SK-N-SH (cell line): ENCODE results near the gene RPS16.

Experiments used
- ELF1 ChIP-seq: IDR thresholded peaks from 2 replicates; pipeline ENCODE4 v1.4.0; 2012
- EP300 ChIP-seq, 2 experiments: IDR thresholded peaks; 2 replicates each; pipeline versions ENCODE4 v1.4.0 to v1.6.1; 2012; ENCODE audit warnings: borderline replicate concordance in 1 of 2, low read depth in 1 of 2, low read length in 1 of 2
- EZH2phosphoT487 ChIP-seq: fragments of 200-600 bp; sonication (generic); IDR thresholded peaks from 2 replicates; pipeline ENCODE4 v1.6.1; 2017; ENCODE audit warnings: low read depth, mixed run types, mild to moderate bottlenecking, antibody characterized with exemption, moderate library complexity, borderline replicate concordance
- RAD21 ChIP-seq: IDR thresholded peaks from 2 replicates; pipeline ENCODE4 v1.6.1; 2012; ENCODE audit warnings: mild to moderate bottlenecking, low read length
- RCOR1 ChIP-seq: fragments of 150-350 bp; IDR thresholded peaks from 2 replicates; pipeline ENCODE4 v1.6.1; 2017; ENCODE audit warnings: antibody characterized with exemption, low read length
- SIN3A ChIP-seq: IDR thresholded peaks from 2 replicates; pipeline ENCODE4 v1.6.1; 2012; ENCODE audit warnings: low read depth, mild to moderate bottlenecking, low read length, moderate library complexity, borderline replicate concordance
- TAF1 ChIP-seq: IDR thresholded peaks from 2 replicates; pipeline ENCODE4 v1.6.1; 2012; ENCODE audit warnings: low read depth, mild to moderate bottlenecking, low read length, moderate library complexity, borderline replicate concordance
- TEAD4 ChIP-seq: IDR thresholded peaks from 2 replicates; pipeline ENCODE4 v1.4.0; 2012; ENCODE audit warnings: mild to moderate bottlenecking, borderline replicate concordance; ENCODE audit not compliant: insufficient read depth
- TF ChIP-seq, protein P1 (sequence below): fragments of 200-600 bp; sonication (generic); IDR thresholded peaks from 2 replicates; pipeline ENCODE4 v1.6.1; 2017; ENCODE audit warnings: antibody characterized with exemption, mild to moderate bottlenecking, moderate library complexity
- TF ChIP-seq, protein P2 (sequence below): IDR thresholded peaks from 2 replicates; pipeline ENCODE4 v1.4.0; 2012; ENCODE audit warnings: low read depth
- TF ChIP-seq, protein P3 (sequence below): IDR thresholded peaks from 2 replicates; pipeline ENCODE4 v1.6.1; 2012; ENCODE audit warnings: mild to moderate bottlenecking, low read depth, low read length, moderate library complexity
- TF ChIP-seq, protein P4 (sequence below): IDR thresholded peaks from 2 replicates; pipeline ENCODE4 v1.4.0; 2012; ENCODE audit warnings: low read depth, borderline replicate concordance
- TF ChIP-seq, protein P5 (sequence below): fragments of 150-350 bp; IDR thresholded peaks from 2 replicates; pipeline ENCODE4 v1.6.1; 2016; ENCODE audit warnings: mild to moderate bottlenecking, low read depth, low read length

DNA sequence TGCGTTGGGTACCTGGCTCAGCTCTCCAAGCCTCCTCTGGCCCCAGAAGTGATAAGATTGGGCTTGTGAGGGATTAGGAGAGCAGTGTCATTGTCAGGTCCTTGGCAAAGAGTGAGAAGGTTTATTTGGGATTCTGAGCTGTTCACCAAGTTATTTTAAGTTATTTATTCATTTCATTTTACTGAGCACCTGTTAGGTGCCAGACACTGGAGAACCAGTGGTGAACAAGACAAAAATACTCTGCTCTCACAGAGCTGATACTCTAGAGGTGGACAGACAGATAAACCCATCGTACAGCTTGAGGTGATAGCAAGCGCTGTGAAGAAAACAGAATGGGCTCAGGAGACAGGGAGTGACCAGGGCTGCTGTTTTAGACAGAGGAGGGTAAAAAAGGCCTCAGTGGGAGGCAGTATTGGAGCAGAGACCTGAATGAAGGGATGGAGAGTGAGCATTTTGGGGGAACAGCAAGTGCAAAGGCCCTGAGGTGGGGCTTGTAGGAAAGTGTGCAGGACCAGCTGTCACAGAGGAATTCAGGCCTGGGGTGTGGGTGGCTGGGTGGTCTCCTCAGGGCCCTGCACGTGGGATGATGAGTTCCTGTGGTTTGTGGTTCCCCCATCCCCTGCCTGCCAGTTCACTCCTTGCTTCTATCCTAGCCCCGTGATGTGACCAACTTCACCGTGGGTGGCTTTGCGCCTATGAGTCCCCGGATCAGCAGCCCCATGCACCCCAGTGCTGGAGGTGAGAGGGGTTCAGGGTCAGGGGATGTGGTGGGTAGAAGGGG lies 36.2 kb upstream of the RPS16 start:
- TF ChIP-seq, protein P1, sequence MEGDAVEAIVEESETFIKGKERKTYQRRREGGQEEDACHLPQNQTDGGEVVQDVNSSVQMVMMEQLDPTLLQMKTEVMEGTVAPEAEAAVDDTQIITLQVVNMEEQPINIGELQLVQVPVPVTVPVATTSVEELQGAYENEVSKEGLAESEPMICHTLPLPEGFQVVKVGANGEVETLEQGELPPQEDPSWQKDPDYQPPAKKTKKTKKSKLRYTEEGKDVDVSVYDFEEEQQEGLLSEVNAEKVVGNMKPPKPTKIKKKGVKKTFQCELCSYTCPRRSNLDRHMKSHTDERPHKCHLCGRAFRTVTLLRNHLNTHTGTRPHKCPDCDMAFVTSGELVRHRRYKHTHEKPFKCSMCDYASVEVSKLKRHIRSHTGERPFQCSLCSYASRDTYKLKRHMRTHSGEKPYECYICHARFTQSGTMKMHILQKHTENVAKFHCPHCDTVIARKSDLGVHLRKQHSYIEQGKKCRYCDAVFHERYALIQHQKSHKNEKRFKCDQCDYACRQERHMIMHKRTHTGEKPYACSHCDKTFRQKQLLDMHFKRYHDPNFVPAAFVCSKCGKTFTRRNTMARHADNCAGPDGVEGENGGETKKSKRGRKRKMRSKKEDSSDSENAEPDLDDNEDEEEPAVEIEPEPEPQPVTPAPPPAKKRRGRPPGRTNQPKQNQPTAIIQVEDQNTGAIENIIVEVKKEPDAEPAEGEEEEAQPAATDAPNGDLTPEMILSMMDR: no peak
- no peak for TF ChIP-seq EP300 (IDR thresholded peaks at IDR 0.05; ENCODE audit: borderline replicate concordance in 1 of 2, low read depth in 1 of 2, low read length in 1 of 2)
- no peak for TF ChIP-seq EZH2phosphoT487
- TF ChIP-seq TAF1: no peak
- TF ChIP-seq, protein P2, sequence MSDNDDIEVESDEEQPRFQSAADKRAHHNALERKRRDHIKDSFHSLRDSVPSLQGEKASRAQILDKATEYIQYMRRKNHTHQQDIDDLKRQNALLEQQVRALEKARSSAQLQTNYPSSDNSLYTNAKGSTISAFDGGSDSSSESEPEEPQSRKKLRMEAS: no peak
- TF ChIP-seq, protein P3, sequence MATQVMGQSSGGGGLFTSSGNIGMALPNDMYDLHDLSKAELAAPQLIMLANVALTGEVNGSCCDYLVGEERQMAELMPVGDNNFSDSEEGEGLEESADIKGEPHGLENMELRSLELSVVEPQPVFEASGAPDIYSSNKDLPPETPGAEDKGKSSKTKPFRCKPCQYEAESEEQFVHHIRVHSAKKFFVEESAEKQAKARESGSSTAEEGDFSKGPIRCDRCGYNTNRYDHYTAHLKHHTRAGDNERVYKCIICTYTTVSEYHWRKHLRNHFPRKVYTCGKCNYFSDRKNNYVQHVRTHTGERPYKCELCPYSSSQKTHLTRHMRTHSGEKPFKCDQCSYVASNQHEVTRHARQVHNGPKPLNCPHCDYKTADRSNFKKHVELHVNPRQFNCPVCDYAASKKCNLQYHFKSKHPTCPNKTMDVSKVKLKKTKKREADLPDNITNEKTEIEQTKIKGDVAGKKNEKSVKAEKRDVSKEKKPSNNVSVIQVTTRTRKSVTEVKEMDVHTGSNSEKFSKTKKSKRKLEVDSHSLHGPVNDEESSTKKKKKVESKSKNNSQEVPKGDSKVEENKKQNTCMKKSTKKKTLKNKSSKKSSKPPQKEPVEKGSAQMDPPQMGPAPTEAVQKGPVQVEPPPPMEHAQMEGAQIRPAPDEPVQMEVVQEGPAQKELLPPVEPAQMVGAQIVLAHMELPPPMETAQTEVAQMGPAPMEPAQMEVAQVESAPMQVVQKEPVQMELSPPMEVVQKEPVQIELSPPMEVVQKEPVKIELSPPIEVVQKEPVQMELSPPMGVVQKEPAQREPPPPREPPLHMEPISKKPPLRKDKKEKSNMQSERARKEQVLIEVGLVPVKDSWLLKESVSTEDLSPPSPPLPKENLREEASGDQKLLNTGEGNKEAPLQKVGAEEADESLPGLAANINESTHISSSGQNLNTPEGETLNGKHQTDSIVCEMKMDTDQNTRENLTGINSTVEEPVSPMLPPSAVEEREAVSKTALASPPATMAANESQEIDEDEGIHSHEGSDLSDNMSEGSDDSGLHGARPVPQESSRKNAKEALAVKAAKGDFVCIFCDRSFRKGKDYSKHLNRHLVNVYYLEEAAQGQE: no peak
- TF ChIP-seq SIN3A: no peak
- no peak for TF ChIP-seq RAD21
- TF ChIP-seq ELF1: no peak
- TF ChIP-seq, protein P4, sequence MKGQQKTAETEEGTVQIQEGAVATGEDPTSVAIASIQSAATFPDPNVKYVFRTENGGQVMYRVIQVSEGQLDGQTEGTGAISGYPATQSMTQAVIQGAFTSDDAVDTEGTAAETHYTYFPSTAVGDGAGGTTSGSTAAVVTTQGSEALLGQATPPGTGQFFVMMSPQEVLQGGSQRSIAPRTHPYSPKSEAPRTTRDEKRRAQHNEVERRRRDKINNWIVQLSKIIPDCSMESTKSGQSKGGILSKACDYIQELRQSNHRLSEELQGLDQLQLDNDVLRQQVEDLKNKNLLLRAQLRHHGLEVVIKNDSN: no peak
- TF ChIP-seq RCOR1: no peak
- no peak for TF ChIP-seq TEAD4
- TF ChIP-seq, protein P5, sequence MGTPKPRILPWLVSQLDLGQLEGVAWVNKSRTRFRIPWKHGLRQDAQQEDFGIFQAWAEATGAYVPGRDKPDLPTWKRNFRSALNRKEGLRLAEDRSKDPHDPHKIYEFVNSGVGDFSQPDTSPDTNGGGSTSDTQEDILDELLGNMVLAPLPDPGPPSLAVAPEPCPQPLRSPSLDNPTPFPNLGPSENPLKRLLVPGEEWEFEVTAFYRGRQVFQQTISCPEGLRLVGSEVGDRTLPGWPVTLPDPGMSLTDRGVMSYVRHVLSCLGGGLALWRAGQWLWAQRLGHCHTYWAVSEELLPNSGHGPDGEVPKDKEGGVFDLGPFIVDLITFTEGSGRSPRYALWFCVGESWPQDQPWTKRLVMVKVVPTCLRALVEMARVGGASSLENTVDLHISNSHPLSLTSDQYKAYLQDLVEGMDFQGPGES: no peak
